Stimulated activated CD4-positive, alpha-beta T cell treated with anti-CD3 and anti-CD28 coated beads, Interleukin-4, amount 100 ng/mL, for 1 hour (primary cell): Measurements from ENCODE around the gene ZBTB7C.

Experiments used
- DNase-seq: peaks from one replicate; pipeline ENCODE4 v3.0.0-alpha.2; 2020

The ZBTB7C gene

GRCh38 chr18:48319801-48320638 lies 89.2 kb downstream of the ZBTB7C start:
- DNase-seq, result no peak

GRCh38 chr18:48318436-48318835 lies 90.7 kb downstream of the ZBTB7C start:
- DNase-seq, result no peak

- DNase-seq, result no peak
These were observed 91.3 kb downstream of the ZBTB7C start for GRCh38 chr18:48317781-48318381.

- no peak for DNase-seq
These were observed 93.0 kb downstream of the ZBTB7C start for GRCh38 chr18:48316177-48316576.

GRCh38 chr18:48314690-48315089 lies 94.5 kb downstream of the ZBTB7C start:
- no peak for DNase-seq

GRCh38 chr18:48313792-48314191 lies 95.4 kb downstream of the ZBTB7C start:
- no peak for DNase-seq

GRCh38 chr18:48312066-48312465 lies 97.1 kb downstream of the ZBTB7C start:
- no peak for DNase-seq

GRCh38 chr18:48310999-48311398 lies 98.2 kb downstream of the ZBTB7C start:
- no peak for DNase-seq

- DNase-seq, result no peak
These were observed 98.8 kb downstream of the ZBTB7C start for GRCh38 chr18:48310353-48310752.

GRCh38 chr18:48308755-48309575 lies 100.2 kb downstream of the ZBTB7C start:
- no peak for DNase-seq

GRCh38 chr18:48308027-48308635 lies 101.1 kb downstream of the ZBTB7C start:
- DNase-seq, result no peak

- DNase-seq, result no peak
These were observed 102.3 kb downstream of the ZBTB7C start for GRCh38 chr18:48306838-48307237.

- DNase-seq, result no peak
These were observed 104.1 kb downstream of the ZBTB7C start for GRCh38 chr18:48304906-48305693.

- no peak for DNase-seq
These were observed 105.3 kb downstream of the ZBTB7C start for GRCh38 chr18:48303883-48304282.

- no peak for DNase-seq
These were observed 106.4 kb downstream of the ZBTB7C start for GRCh38 chr18:48302736-48303135.

GRCh38 chr18:48300463-48300961 lies 108.7 kb downstream of the ZBTB7C start:
- no peak for DNase-seq

- no peak for DNase-seq
These were observed 112.0 kb downstream of the ZBTB7C start for GRCh38 chr18:48297139-48297538.

- no peak for DNase-seq
These were observed 112.6 kb downstream of the ZBTB7C start for GRCh38 chr18:48296581-48296980.

- DNase-seq, result no peak
These were observed 113.4 kb downstream of the ZBTB7C start for GRCh38 chr18:48295586-48296311.

- no peak for DNase-seq
These were observed 114.1 kb downstream of the ZBTB7C start for GRCh38 chr18:48294899-48295585.
